Measurements from ENCODE around the gene PABPN1.
"Not testable (repeated sequence)": the region's sequence is repeated elsewhere in the genome, so short reads cannot be mapped to it uniquely, and the experiment has no call there.

The PABPN1 gene

DNA sequence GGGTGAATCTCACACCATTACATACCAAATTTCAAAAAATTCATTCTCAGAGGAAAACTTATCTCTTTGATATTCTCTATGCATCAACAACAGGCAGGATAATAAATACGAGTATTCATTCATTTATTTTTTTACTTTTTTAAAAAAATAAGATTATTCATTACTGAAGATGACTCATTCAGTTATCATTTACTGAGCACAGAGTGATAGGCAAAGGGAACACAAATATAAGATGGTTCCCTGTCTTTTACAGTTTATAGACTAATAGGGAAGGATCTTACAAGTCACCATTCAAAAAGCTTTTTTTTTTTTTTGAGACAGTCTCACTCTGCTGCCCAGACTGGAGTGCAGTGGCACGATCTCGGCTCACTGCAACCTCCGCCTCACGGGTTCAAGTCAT lies 5.0 kb upstream of the PABPN1 start:
- Mint-ChIP-seq H3K27me3 (no peaks in the 10 kb centered on the region), H3K27ac (no peak overlapping the region), H3K9me3 (no peaks in the 10 kb centered on the region), H3K4me3 (no peak overlapping the region), H3K36me3 (ENCODE audit: low read depth) (no peaks in the 10 kb centered on the region), H3K4me1 (ENCODE audit: low read depth) (peaks cover 17% of the 10 kb centered on the region)

DNA sequence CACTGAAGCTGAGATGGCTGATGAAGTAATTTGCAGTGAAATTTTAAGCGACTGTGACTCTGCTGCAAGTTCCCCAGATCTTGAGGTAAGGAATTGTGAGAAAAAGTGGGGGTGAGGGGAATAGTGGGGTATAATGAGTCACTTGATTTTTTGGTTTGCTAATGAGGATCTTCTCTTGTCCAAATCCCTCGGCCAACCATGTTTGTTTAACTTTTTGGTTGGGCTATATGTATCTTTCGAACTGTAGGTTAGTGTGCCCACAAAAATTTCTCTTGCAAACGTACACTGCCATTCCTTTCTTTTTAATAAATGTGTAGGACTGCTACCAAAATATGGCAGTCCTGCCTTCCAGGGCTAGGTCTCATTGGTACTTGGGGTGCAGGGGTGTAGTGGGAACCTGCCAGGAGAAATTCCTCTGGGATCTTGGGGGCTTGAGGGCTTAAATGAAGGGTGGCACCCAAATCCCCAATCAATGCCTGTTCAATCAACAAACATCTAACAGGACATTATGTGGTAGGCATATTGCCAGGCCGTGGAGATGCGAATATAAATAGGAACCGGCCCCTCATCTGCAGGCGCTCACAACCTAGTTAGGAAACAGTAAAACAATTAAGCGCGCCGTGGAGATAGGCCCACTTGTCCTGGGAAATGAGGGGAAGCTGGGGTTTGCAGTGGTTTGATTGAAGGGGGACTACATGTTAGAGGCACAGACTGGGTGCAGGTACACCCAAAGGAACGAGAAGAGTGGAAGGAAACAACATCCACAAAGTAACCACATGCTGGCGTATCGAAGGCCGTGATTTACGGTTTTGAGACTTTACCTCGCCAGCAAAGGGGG lies 1.3 kb upstream of the PABPN1 start:
- H3K27ac Mint-ChIP-seq = peak overlapping the region; percentile 98
- H3K36me3 Mint-ChIP-seq (ENCODE audit: low read depth) = peaks cover 29% of the 10 kb centered on the region
- H3K4me1 Mint-ChIP-seq (ENCODE audit: low read depth) = peaks cover 33% of the 10 kb centered on the region
- no peaks in the 10 kb centered on the region for H3K9me3 Mint-ChIP-seq
- H3K4me3 Mint-ChIP-seq = peak overlapping the region; percentile 92
- no peaks in the 10 kb centered on the region for H3K27me3 Mint-ChIP-seq

DNA sequence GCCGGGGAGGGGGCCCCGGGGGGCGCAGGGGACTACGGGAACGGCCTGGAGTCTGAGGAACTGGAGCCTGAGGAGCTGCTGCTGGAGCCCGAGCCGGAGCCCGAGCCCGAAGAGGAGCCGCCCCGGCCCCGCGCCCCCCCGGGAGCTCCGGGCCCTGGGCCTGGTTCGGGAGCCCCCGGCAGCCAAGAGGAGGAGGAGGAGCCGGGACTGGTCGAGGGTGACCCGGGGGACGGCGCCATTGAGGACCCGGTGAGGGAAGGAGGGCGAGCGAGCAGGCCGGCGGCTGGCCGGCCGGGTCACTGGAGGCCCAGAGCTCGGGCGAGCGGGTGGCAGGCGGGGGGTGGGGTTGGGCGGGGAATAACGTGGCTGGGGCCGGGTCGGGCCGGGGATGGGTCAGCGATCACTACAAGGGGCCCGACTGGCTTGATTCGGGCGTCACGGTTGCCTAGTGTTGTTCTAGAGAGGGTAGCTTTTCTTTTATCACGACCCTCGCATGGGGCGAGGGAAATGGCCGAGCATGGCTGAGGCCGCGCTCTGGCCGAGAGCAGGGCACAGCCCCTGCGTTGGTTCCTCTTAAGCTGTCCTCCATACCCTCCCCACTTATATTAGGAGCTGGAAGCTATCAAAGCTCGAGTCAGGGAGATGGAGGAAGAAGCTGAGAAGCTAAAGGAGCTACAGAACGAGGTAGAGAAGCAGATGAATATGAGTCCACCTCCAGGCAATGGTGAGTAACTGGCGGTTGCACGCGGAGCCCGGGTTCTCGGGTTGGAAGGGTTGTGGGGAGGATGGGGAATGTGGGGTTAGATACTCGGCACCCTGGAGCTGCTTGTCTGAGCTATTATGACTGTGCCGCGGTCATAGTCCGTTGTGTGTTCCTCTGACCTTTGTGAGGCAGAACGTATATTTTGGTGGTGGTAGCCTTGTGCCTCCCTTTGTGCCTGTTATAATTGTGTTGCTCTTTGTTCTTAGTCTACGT lies 603 bp downstream of the PABPN1 start:
- H3K9me3 Mint-ChIP-seq = no peaks in the 10 kb centered on the region
- peaks cover 40% of the 10 kb centered on the region for H3K36me3 Mint-ChIP-seq (ENCODE audit: low read depth)
- H3K27ac Mint-ChIP-seq = peak overlapping the region; percentile 94
- peak overlapping the region; percentile 90 for H3K4me3 Mint-ChIP-seq
- no peaks in the 10 kb centered on the region for H3K27me3 Mint-ChIP-seq
- peaks cover 33% of the 10 kb centered on the region for H3K4me1 Mint-ChIP-seq (ENCODE audit: low read depth)

DNA sequence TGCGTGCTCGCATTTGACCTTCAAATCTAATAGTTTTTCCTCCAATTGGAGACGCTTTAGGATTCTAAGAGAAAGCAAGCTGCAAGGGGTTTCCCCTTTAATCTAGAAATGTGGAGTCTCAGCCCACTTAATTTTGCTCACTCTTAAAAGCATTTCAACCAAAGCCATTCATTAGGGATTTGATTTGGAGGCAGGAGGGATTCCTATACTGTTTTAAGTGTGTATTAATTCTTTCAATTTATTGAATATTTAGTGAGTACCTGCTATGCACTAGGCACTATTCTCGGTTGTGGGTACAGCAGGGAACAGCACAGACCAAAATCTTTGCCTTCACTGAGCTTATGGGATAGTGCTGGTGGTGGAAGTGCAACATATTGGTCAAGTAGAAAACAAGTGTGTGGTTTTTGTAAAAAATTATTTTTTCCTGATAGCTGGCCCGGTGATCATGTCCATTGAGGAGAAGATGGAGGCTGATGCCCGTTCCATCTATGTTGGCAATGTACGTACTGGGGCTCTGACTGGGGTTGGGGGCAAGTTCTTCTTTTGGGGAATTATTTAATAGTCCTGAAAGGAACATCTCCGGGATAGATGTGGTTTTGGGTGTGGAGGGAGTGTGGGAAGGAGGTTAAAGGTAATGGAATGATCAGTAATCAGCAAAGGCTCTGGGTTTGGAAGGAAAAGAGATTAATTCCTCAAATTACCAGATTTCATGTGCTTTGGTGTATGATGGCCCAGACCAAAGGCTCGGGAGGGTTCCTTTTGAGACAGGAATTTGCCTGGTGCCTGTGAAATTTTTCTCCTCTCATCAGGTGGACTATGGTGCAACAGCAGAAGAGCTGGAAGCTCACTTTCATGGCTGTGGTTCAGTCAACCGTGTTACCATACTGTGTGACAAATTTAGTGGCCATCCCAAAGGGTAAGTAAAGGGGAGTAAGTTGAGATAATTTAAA lies 1.6 kb downstream of the PABPN1 start:
- Mint-ChIP-seq H3K36me3 (ENCODE audit: low read depth) (peaks cover 40% of the 10 kb centered on the region), H3K4me3 (peak overlapping the region; percentile 90), H3K4me1 (ENCODE audit: low read depth) (peaks cover 34% of the 10 kb centered on the region), H3K27me3 (no peaks in the 10 kb centered on the region), H3K27ac (peak overlapping the region; percentile 94), H3K9me3 (no peaks in the 10 kb centered on the region)

DNA sequence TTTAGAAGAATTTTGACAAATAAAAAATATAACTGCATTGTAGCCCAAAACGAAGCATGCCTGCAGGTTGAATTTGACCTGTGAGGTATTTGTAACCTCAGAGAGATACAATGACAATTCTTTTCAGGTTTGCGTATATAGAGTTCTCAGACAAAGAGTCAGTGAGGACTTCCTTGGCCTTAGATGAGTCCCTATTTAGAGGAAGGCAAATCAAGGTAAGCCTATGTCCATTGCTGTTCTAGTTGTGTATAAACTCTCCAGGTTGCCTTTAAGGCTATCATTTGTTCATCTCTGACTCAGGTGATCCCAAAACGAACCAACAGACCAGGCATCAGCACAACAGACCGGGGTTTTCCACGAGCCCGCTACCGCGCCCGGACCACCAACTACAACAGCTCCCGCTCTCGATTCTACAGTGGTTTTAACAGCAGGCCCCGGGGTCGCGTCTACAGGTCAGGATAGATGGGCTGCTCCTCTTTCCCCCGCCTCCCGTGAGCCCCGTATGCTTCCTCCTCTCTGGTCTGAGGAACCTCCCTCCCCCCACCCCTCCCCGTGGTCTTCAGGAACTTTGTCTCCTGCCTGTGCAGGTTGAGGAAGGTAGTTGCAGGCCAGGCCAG lies 2.7 kb downstream of the PABPN1 start:
- Mint-ChIP-seq H3K27ac (peak overlapping the region; percentile 67), H3K4me1 (ENCODE audit: low read depth) (peaks cover 43% of the 10 kb centered on the region), H3K4me3 (no peak overlapping the region), H3K36me3 (ENCODE audit: low read depth) (peaks cover 40% of the 10 kb centered on the region), H3K9me3 (no peaks in the 10 kb centered on the region), H3K27me3 (no peaks in the 10 kb centered on the region)

DNA sequence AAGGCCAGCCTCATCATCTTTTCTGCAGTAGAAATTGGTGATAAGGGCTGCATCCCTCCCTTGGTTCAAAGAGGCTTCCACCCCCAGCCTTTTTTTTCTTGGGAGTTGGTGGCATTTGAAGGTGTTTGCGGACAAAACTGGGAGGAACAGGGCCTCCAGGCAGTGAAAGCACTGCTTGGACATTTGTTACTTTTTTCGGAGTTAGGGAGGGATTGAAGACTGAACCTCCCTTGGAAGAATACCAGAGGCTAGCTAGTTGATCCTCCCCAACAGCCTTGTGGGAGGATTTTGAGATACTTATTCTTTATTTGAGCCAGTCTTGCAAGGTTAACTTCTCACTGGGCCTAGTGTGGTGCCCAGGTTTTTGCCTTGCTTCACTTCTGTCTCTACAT lies 3.2 kb downstream of the PABPN1 start:
- Mint-ChIP-seq H3K4me3 (no peak overlapping the region), H3K4me1 (ENCODE audit: low read depth) (peaks cover 42% of the 10 kb centered on the region), H3K27me3 (no peaks in the 10 kb centered on the region), H3K36me3 (ENCODE audit: low read depth) (peaks cover 40% of the 10 kb centered on the region), H3K27ac (no peak overlapping the region), H3K9me3 (no peaks in the 10 kb centered on the region)

DNA sequence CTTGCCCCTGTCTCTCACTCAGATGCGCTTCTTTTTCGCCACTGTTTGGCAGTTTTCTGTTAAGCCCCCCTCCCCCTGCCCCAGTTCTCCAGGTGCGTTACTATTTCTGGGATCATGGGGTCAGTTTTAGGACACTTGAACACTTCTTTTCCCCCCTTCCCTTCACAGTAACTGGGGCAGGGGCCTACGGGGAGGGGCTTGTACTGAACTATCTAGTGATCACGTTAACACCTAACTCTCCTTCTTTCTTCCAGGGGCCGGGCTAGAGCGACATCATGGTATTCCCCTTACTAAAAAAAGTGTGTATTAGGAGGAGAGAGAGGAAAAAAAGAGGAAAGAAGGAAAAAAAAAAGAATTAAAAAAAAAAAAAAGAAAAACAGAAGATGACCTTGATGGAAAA lies 3.7 kb downstream of the PABPN1 start:
- Mint-ChIP-seq H3K36me3 (ENCODE audit: low read depth) (peaks cover 40% of the 10 kb centered on the region), H3K27me3 (no peaks in the 10 kb centered on the region), H3K9me3 (no peaks in the 10 kb centered on the region), H3K27ac (no peak overlapping the region), H3K4me1 (ENCODE audit: low read depth) (peaks cover 37% of the 10 kb centered on the region), H3K4me3 (no peak overlapping the region)

DNA sequence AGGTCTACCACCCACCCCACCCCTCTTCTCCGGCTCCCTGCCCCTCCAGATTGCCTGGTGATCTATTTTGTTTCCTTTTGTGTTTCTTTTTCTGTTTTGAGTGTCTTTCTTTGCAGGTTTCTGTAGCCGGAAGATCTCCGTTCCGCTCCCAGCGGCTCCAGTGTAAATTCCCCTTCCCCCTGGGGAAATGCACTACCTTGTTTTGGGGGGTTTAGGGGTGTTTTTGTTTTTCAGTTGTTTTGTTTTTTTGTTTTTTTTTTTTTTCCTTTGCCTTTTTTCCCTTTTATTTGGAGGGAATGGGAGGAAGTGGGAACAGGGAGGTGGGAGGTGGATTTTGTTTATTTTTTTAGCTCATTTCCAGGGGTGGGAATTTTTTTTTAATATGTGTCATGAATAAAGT lies 4.5 kb downstream of the PABPN1 start:
- not testable (repeated sequence) for H3K9me3 Mint-ChIP-seq, H3K27ac Mint-ChIP-seq, H3K4me3 Mint-ChIP-seq, H3K27me3 Mint-ChIP-seq
- Mint-ChIP-seq H3K4me1 (ENCODE audit: low read depth) (peaks cover 29% of the 10 kb centered on the region), H3K36me3 (ENCODE audit: low read depth) (peaks cover 40% of the 10 kb centered on the region)

DNA sequence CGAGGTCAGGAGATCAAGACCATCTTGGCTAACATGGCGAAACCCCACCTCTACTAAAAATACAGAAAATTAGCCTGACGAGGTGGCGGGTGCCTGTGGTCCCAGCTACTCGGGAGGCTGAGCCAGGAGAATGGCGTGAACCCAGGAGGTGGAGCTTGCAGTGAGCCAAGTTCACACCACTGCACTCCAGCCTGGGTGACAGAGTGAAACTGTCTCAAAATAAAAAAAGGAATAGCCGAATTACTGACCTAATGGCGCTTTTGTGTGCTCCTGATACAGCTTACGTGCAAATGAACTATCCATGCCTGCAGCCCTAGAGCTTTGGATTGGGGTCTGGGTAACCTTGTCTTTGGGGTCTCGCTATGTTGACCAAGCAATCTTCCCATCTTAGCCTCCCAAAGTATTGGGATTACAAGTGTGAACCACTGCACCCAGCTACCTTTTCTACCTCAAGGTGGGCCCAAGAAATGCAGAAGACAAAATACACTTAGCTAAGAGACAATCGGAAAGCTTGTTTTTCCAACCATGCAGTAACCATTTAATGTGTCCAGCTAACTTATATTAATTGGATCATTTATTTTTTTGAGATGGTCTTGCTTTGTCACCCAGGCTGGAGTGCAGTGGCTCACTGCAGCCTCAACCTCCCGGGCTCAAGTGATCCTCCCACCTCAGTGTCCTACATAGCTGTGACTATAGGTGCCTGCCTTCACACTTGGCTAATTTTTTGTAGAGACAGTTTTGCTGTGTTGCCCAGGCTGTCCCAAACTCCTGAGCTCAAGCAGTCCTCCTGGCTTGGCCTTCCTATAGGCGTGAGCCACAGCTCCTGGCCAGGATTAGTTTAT lies 5.5 kb downstream of the PABPN1 start:
- no peaks in the 10 kb centered on the region for H3K27me3 Mint-ChIP-seq
- no peak overlapping the region for H3K27ac Mint-ChIP-seq
- H3K4me1 Mint-ChIP-seq (ENCODE audit: low read depth) = peaks cover 26% of the 10 kb centered on the region
- no peak overlapping the region for H3K4me3 Mint-ChIP-seq
- no peaks in the 10 kb centered on the region for H3K9me3 Mint-ChIP-seq
- peaks cover 40% of the 10 kb centered on the region for H3K36me3 Mint-ChIP-seq (ENCODE audit: low read depth)

DNA sequence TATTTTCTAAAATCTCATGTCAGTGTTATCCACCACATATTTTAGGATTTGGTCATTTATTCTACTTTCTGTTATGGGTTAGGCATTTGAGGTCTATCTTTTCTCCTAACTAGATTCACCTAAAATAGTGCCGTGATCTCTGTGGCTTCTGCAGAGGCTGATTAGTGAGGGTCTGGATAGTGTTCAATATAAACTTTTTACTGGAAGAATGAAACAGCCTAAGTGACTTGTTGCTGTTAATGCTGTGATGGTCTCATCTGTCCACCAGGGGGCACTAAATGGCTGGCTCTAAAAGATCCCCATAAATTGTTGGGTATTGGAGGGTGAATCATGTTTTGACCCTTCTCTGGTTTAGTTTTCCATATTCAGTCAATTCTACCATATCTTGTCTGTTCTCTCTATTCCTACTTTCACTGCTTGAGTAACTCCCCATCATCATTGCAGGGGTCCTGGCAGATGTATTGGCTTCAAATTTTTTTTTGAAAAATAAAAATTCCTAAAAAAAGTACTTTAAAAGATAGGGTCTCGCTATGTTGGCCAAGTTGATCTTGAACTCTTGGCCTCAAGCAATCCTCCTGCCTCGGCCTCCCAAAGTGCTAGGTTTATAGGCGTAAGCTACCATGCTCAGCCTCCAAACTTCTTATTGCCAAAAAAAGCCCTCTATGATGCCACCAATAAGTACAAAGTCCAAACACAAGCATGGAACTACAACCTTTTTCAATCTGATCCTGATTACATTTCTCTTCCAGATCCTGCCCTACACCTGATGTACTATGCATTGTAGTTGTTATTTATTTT lies 6.9 kb downstream of the PABPN1 start:
- Mint-ChIP-seq H3K27me3 (no peaks in the 10 kb centered on the region), H3K27ac (no peak overlapping the region), H3K4me3 (no peak overlapping the region), H3K4me1 (ENCODE audit: low read depth) (peaks cover 14% of the 10 kb centered on the region), H3K36me3 (ENCODE audit: low read depth) (peaks cover 29% of the 10 kb centered on the region), H3K9me3 (no peaks in the 10 kb centered on the region)

DNA sequence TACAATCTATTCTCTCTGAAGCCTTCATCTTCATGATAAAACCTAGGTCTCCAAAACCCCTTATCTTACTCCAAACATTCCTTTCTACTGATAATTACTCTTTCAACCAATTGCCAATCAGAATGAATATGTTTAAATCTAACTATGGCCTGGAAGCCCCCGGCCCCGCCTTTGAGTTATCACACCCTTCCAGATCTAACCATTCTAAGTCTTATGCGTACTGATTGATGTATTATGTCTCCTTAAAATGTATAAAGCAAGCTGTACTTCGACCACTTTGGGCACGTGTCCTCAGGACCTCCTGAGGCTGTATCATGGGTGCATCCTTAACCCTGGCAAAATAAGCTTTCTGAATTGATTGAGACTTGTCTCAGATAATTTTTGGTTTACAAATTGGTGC lies 14.4 kb downstream of the PABPN1 start:
- Mint-ChIP-seq H3K27ac (no peak overlapping the region), H3K27me3 (peaks cover 27% of the 10 kb centered on the region), H3K36me3 (ENCODE audit: low read depth) (no peaks in the 10 kb centered on the region), H3K4me1 (ENCODE audit: low read depth) (no peaks in the 10 kb centered on the region), H3K9me3 (no peaks in the 10 kb centered on the region), H3K4me3 (no peak overlapping the region)

DNA sequence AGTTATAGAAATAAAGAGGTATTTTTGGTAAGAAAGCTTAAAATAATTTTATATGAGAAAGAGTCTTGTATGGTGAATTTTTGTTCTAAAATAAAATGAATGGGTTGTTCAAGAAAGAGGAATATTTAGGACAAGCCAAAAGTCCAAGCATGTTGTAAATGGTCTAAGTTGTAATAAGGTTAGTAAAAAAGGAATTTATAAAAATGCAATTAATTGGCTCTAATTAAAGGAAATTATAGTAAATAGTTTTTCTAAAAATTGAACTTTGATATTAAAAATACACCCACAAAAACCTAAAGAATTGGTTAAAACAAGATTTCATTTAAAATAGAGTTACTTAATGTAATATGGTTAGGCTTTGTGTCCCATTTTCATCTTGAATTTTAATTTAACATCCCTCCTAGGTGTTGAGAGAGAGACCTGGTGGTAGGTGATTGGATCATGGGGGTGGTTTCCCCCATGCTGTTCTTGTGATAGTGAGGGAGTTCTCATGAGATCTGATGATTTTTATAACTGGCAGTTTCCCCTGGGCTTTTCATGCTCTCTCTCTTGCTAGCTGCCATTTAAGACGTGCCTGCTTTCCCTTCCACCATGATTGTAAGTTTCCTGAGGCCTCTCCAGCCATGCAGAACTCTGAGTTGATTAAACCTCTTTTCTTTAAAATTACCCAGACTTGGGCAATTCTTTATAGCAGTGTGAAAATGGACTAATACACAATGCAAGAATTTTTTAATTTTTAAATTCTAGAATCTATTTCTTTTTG lies 18.4 kb downstream of the PABPN1 start:
- Mint-ChIP-seq H3K36me3 (ENCODE audit: low read depth) (no peaks in the 10 kb centered on the region), H3K4me3 (no peak overlapping the region), H3K27me3 (peaks cover 27% of the 10 kb centered on the region), H3K9me3 (no peaks in the 10 kb centered on the region), H3K4me1 (ENCODE audit: low read depth) (no peaks in the 10 kb centered on the region), H3K27ac (no peak overlapping the region)
